ENCODE data around the gene MST1R.
A peak's percentile ranks its signal among the peaks of the same experiment; 100 is the strongest.
"Not testable (repeated sequence)": the region's sequence is repeated elsewhere in the genome, so short reads cannot be mapped to it uniquely, and the experiment has no call there.

The MST1R gene

GRCh38 chr3:49910409-49911123 lies 6.9 kb upstream of the MST1R start:
- Histone ChIP-seq H3K9me3 (ENCODE audit: insufficient read depth, low read depth, low read length) (no peaks in the 10 kb centered on the region), H3K27me3 (ENCODE audit: insufficient read depth, low read length) (peaks cover 8% of the 10 kb centered on the region; the same call in 1 of the 2 replicates), H3K27ac (ENCODE audit: low read depth, low read length) (no peak overlapping the region), H3K36me3 (ENCODE audit: insufficient read depth, low read length) (no peaks in the 10 kb centered on the region), H3K9ac (ENCODE audit: low read depth, low read length) (no peak overlapping the region), H3K4me3 (ENCODE audit: low read length) (peak overlapping the region; percentile 42), H3K4me1 (ENCODE audit: insufficient read depth, low read length) (peaks cover 21% of the 10 kb centered on the region)
- WGBS, result 18% methylated on average over 48 of the region's 48 CpGs

GRCh38 chr3:49908373-49909199 lies 4.9 kb upstream of the MST1R start:
- 80% methylated on average over 13 of the region's 14 CpGs for WGBS
- no peak overlapping the region for H3K27ac ChIP-seq (ENCODE audit: low read depth, low read length)
- no peaks in the 10 kb centered on the region for H3K9me3 ChIP-seq (ENCODE audit: insufficient read depth, low read depth, low read length)
- H3K36me3 ChIP-seq (ENCODE audit: insufficient read depth, low read length), result no peaks in the 10 kb centered on the region
- peaks cover 25% of the 10 kb centered on the region for H3K4me1 ChIP-seq (ENCODE audit: insufficient read depth, low read length)
- H3K27me3 ChIP-seq (ENCODE audit: insufficient read depth, low read length), result peaks cover 8% of the 10 kb centered on the region; the same call in 1 of the 2 replicates
- H3K9ac ChIP-seq (ENCODE audit: low read depth, low read length), result no peak overlapping the region
- H3K4me3 ChIP-seq (ENCODE audit: low read length), result no peak overlapping the region

GRCh38 chr3:49906073-49906743 lies 2.5 kb upstream of the MST1R start:
- no peak overlapping the region for H3K9ac ChIP-seq (ENCODE audit: low read depth, low read length)
- H3K27me3 ChIP-seq (ENCODE audit: insufficient read depth, low read length), result peaks cover 8% of the 10 kb centered on the region; the same call in 1 of the 2 replicates
- H3K36me3 ChIP-seq (ENCODE audit: insufficient read depth, low read length), result no peaks in the 10 kb centered on the region
- H3K4me1 ChIP-seq (ENCODE audit: insufficient read depth, low read length), result peaks cover 21% of the 10 kb centered on the region
- WGBS, result 35% methylated on average over 13 of the region's 15 CpGs
- no peaks in the 10 kb centered on the region for H3K9me3 ChIP-seq (ENCODE audit: insufficient read depth, low read depth, low read length)
- no peak overlapping the region for H3K27ac ChIP-seq (ENCODE audit: low read depth, low read length)
- no peak overlapping the region for H3K4me3 ChIP-seq (ENCODE audit: low read length)

GRCh38 chr3:49904448-49904847 lies 775 bp upstream of the MST1R start:
- H3K27ac ChIP-seq (ENCODE audit: low read depth, low read length); H3K4me3 ChIP-seq (ENCODE audit: low read length); H3K36me3 ChIP-seq (ENCODE audit: insufficient read depth, low read length); H3K27me3 ChIP-seq (ENCODE audit: insufficient read depth, low read length); H3K9ac ChIP-seq (ENCODE audit: low read depth, low read length); H3K9me3 ChIP-seq (ENCODE audit: insufficient read depth, low read depth, low read length): not testable (repeated sequence)
- 95% methylated on average over 13 of the region's 13 CpGs for WGBS
- peaks cover 18% of the 10 kb centered on the region for H3K4me1 ChIP-seq (ENCODE audit: insufficient read depth, low read length)

- Histone ChIP-seq H3K27me3 (ENCODE audit: insufficient read depth, low read length) (no peaks in the 10 kb centered on the region), H3K36me3 (ENCODE audit: insufficient read depth, low read length) (no peaks in the 10 kb centered on the region), H3K27ac (ENCODE audit: low read depth, low read length) (no peak overlapping the region), H3K9me3 (ENCODE audit: insufficient read depth, low read depth, low read length) (no peaks in the 10 kb centered on the region), H3K4me1 (ENCODE audit: insufficient read depth, low read length) (peaks cover 13% of the 10 kb centered on the region), H3K4me3 (ENCODE audit: low read length) (no peak overlapping the region), H3K9ac (ENCODE audit: low read depth, low read length) (no peak overlapping the region)
- WGBS, result 94% methylated on average over 44 of the region's 44 CpGs
These were observed 945 bp downstream of the MST1R start for GRCh38 chr3:49902511-49903345.

GRCh38 chr3:49901366-49902339 lies 2.0 kb downstream of the MST1R start:
- no peaks in the 10 kb centered on the region for H3K36me3 ChIP-seq (ENCODE audit: insufficient read depth, low read length)
- H3K9ac ChIP-seq (ENCODE audit: low read depth, low read length), result no peak overlapping the region
- H3K9me3 ChIP-seq (ENCODE audit: insufficient read depth, low read depth, low read length), result no peaks in the 10 kb centered on the region
- no peaks in the 10 kb centered on the region for H3K27me3 ChIP-seq (ENCODE audit: insufficient read depth, low read length)
- WGBS, result 76% methylated on average over 8 of the region's 11 CpGs
- H3K4me3 ChIP-seq (ENCODE audit: low read length), result no peak overlapping the region
- no peak overlapping the region for H3K27ac ChIP-seq (ENCODE audit: low read depth, low read length)
- H3K4me1 ChIP-seq (ENCODE audit: insufficient read depth, low read length), result peaks cover 13% of the 10 kb centered on the region

GRCh38 chr3:49900491-49901153 lies 3.1 kb downstream of the MST1R start:
- Histone ChIP-seq H3K4me3 (ENCODE audit: low read length) (no peak overlapping the region), H3K27ac (ENCODE audit: low read depth, low read length) (no peak overlapping the region), H3K9ac (ENCODE audit: low read depth, low read length) (no peak overlapping the region)

GRCh38 chr3:49899815-49900214 lies 3.9 kb downstream of the MST1R start:
- H3K4me3 ChIP-seq (ENCODE audit: low read length), result no peak overlapping the region
- H3K27me3 ChIP-seq (ENCODE audit: insufficient read depth, low read length), result no peaks in the 10 kb centered on the region
- H3K4me1 ChIP-seq (ENCODE audit: insufficient read depth, low read length), result peaks cover 4% of the 10 kb centered on the region; the same call in 1 of the 2 replicates
- H3K9ac ChIP-seq (ENCODE audit: low read depth, low read length), result no peak overlapping the region
- H3K27ac ChIP-seq (ENCODE audit: low read depth, low read length), result no peak overlapping the region
- no peaks in the 10 kb centered on the region for H3K9me3 ChIP-seq (ENCODE audit: insufficient read depth, low read depth, low read length)
- 65% methylated on average over 5 of the region's 5 CpGs for WGBS
- H3K36me3 ChIP-seq (ENCODE audit: insufficient read depth, low read length), result no peaks in the 10 kb centered on the region

More at GRCh38 chr3:49900491-49901153, 3.1 kb downstream of the MST1R start:
- 81% methylated on average over 8 of the region's 8 CpGs for WGBS
- H3K36me3 ChIP-seq (ENCODE audit: insufficient read depth, low read length), result no peaks in the 10 kb centered on the region
- H3K9me3 ChIP-seq (ENCODE audit: insufficient read depth, low read depth, low read length), result no peaks in the 10 kb centered on the region
- H3K27me3 ChIP-seq (ENCODE audit: insufficient read depth, low read length), result no peaks in the 10 kb centered on the region
- peaks cover 4% of the 10 kb centered on the region for H3K4me1 ChIP-seq (ENCODE audit: insufficient read depth, low read length)

GRCh38 chr3:49898991-49899390 lies 4.7 kb downstream of the MST1R start:
- Histone ChIP-seq H3K4me1 (ENCODE audit: insufficient read depth, low read length) (peaks cover 2% of the 10 kb centered on the region; the same call in 1 of the 2 replicates), H3K27me3 (ENCODE audit: insufficient read depth, low read length) (no peaks in the 10 kb centered on the region), H3K27ac (ENCODE audit: low read depth, low read length) (no peak overlapping the region), H3K9ac (ENCODE audit: low read depth, low read length) (no peak overlapping the region), H3K4me3 (ENCODE audit: low read length) (no peak overlapping the region), H3K36me3 (ENCODE audit: insufficient read depth, low read length) (no peaks in the 10 kb centered on the region), H3K9me3 (ENCODE audit: insufficient read depth, low read depth, low read length) (no peaks in the 10 kb centered on the region)
- WGBS, result 84% methylated on average over 6 of the region's 6 CpGs
